ENCODE results near the gene CASK.

GRCh38 chrX:41931591-41931990 lies 8.2 kb upstream of the CASK start:
- TF ChIP-seq REST (IDR thresholded peaks at IDR 0.05; ENCODE audit: insufficient read depth in 1 of 2, low read depth in 2 of 2, low read length in 1 of 2) (no peak), CTCF (IDR thresholded peaks at IDR 0.05) (no peak)

Data from Panc1 (cell line).